OCI-LY7 (cell line): Measurements from ENCODE around the gene OVCA2. TPM values are rescaled to one million over a fixed set of nuclear protein-coding genes. Genes with fewer than 3 reads are reported as not detected.

ENCODE experiments used
- BruUV-seq: library from RNA; stranded (reverse); fragments of 400-500 nt; replicated peaks from 2 replicates; lab custom pipeline; 2021; lab: Mats Ljungman, UMichigan
- CTCF ChIA-PET: fragments of 300-600 bp; sonication (Branson Sonifier 250); formaldehyde crosslinking; loops from one replicate; lab custom pipeline; 2022; ENCODE audit warnings: antibody characterized with exemption; ENCODE audit not compliant: unreplicated experiment; lab: Charles Lee
- POLR2A ChIA-PET: fragments of 300-600 bp; sonication (Branson Sonifier 250); formaldehyde crosslinking; loops from one replicate; lab custom pipeline; 2022; ENCODE audit warnings: antibody characterized with exemption; lab: Charles Lee
- DNase-seq: peaks from one replicate; pipeline ENCODE4 v3.0.0-alpha.2; 2015; ENCODE audit warnings: low spot score
- H2AFZ ChIP-seq: fragments of 200-600 bp; sonication (generic), shearing (Covaris generic); 2 replicates; pipeline ENCODE4 v1.6.1; 2014; ENCODE audit warnings: mild to moderate bottlenecking, antibody characterized with exemption, low read length, moderate library complexity
- H3K27ac ChIP-seq: fragments of 200-600 bp; sonication (generic); 2 replicates; pipeline ENCODE4 v1.5.1; 2014; ENCODE audit warnings: mixed run types, low read depth, mild to moderate bottlenecking, moderate library complexity, low read length, inconsistent platforms; ENCODE audit not compliant: poor library complexity, severe bottlenecking
- H3K36me3 ChIP-seq: fragments of 200-600 bp; sonication (generic); 2 replicates; pipeline ENCODE4 v1.6.1; 2014; ENCODE audit warnings: mild to moderate bottlenecking, antibody characterized with exemption, low read length, moderate library complexity, mixed read lengths; ENCODE audit not compliant: insufficient read depth
- H3K4me1 ChIP-seq: fragments of 200-600 bp; sonication (generic); 2 replicates; pipeline ENCODE4 v1.5.1; 2014; ENCODE audit warnings: mild to moderate bottlenecking, low read length; ENCODE audit not compliant: insufficient read depth, poor library complexity, severe bottlenecking
- H3K4me2 ChIP-seq: fragments of 200-600 bp; sonication (generic); 2 replicates; pipeline ENCODE4 v1.6.1; 2014; ENCODE audit warnings: mild to moderate bottlenecking, low read length
- H3K4me3 ChIP-seq: fragments of 200-600 bp; sonication (generic); 2 replicates; pipeline ENCODE4 v1.5.1; 2014; ENCODE audit warnings: mild to moderate bottlenecking, low read depth, low read length; ENCODE audit not compliant: poor library complexity, severe bottlenecking
- H3K79me2 ChIP-seq: fragments of 200-600 bp; sonication (generic); 2 replicates; pipeline ENCODE4 v1.6.1; 2016; ENCODE audit warnings: low read depth, mild to moderate bottlenecking, low read length, moderate library complexity, mixed read lengths; ENCODE audit not compliant: insufficient read depth
- H3K9me2 ChIP-seq: fragments of 200-600 bp; sonication (generic); 2 replicates; pipeline ENCODE4 v1.6.1; 2016; ENCODE audit warnings: mild to moderate bottlenecking, low read length, mixed read lengths; ENCODE audit not compliant: insufficient read depth
- H3K9me3 ChIP-seq: fragments of 200-600 bp; sonication (generic); 2 replicates; pipeline ENCODE4 v1.6.1; 2014; ENCODE audit warnings: mild to moderate bottlenecking, mixed run types, low read length, mixed read lengths
- H4K20me1 ChIP-seq: fragments of 200-600 bp; sonication (generic); 2 replicates; pipeline ENCODE4 v1.6.1; 2014; ENCODE audit warnings: mild to moderate bottlenecking, antibody characterized with exemption, low read length, moderate library complexity, mixed read lengths; ENCODE audit not compliant: insufficient read depth
- CTCF ChIP-seq: fragments of 200-600 bp; sonication (generic); conservative IDR thresholded peaks from 2 replicates; pipeline ENCODE4 v1.5.1; 2014; ENCODE audit warnings: mild to moderate bottlenecking, antibody characterized with exemption, low read length, moderate library complexity, mixed read lengths
- EZH2phosphoT487 ChIP-seq: fragments of 200-600 bp; sonication (generic); IDR thresholded peaks from 2 replicates; pipeline ENCODE4 v1.6.1; 2018; ENCODE audit warnings: low read depth, borderline replicate concordance, mild to moderate bottlenecking, mixed run types, antibody characterized with exemption, low read length, moderate library complexity, mixed read lengths
- intact Hi-C: fragments of 100-400 bp; cut with micrococcal nuclease; formaldehyde crosslinking; loops from one replicate; pipeline ENCODE4 v1.10.0; 2022; ENCODE audit not compliant: unreplicated experiment
- total RNA-seq, 2 experiments: library from RNA; depleted of rRNA in 1 of 2; stranded (reverse); fragments of >200 nt in 1 of 2; shearing (Covaris generic) in 1 of 2; gene quantifications; 2 replicates each; pipeline ENCODE4 v1.2.3, GENCODE V29; 2014 to 2022

The OVCA2 gene
- total RNA-seq, 2 experiments from 2014 or later = 21.9 to 24.0 TPM

- POLR2A ChIA-PET = no interaction called here
- H3K27ac ChIP-seq = no peak overlapping the region
These were observed 8.7 kb upstream of the OVCA2 start for GRCh38 chr17:2033153-2033552.

GRCh38 chr17:2034157-2034556 lies 7.7 kb upstream of the OVCA2 start:
- TF ChIP-seq CTCF = no peak
- no peak for TF ChIP-seq EZH2phosphoT487
- Histone ChIP-seq H3K79me2 (peaks cover 10% of the 10 kb centered on the region; the same call in 1 of the 2 replicates), H3K4me2 (0 out of 2 replicates have a peak overlapping the region, but pooled peaks have one; percentile 5), H3K4me3 (no peak overlapping the region), H3K9me2 (no peaks in the 10 kb centered on the region), H3K4me1 (peaks cover 26% of the 10 kb centered on the region), H4K20me1 (no peaks in the 10 kb centered on the region), H3K9me3 (no peaks in the 10 kb centered on the region), H2AFZ (no peak overlapping the region), H3K36me3 (peaks cover 32% of the 10 kb centered on the region), H3K27ac (no peak overlapping the region)
- peak; percentile 35 for DNase-seq
- no TSS peak for BruUV-seq
- ChIA-PET CTCF (no interaction called here), POLR2A (interaction anchor here (0.7 kb wide), 1 partner anchor 129 kb away, joined by 3 read pairs; no protein-coding TSS in a partner anchor)
- intact Hi-C loops = no loop called here

More at GRCh38 chr17:2033153-2033552, 8.7 kb upstream of the OVCA2 start:
- H3K36me3 ChIP-seq = peaks cover 30% of the 10 kb centered on the region
- DNase-seq = no peak
- peaks cover 26% of the 10 kb centered on the region for H3K4me1 ChIP-seq
- no TSS peak for BruUV-seq
- CTCF ChIA-PET = no interaction called here
- no peaks in the 10 kb centered on the region for H3K9me2 ChIP-seq
- TF ChIP-seq CTCF = no peak
- TF ChIP-seq EZH2phosphoT487 = no peak
- intact Hi-C loops = no loop called here
- no peaks in the 10 kb centered on the region for H3K9me3 ChIP-seq
- no peaks in the 10 kb centered on the region for H4K20me1 ChIP-seq
- no peak overlapping the region for H3K4me2 ChIP-seq
- H3K79me2 ChIP-seq = peaks cover 10% of the 10 kb centered on the region; the same call in 1 of the 2 replicates
- H3K4me3 ChIP-seq = no peak overlapping the region
- no peak overlapping the region for H2AFZ ChIP-seq

GRCh38 chr17:2034806-2035540 lies 6.8 kb upstream of the OVCA2 start:
- intact Hi-C loops = no loop called here
- Histone ChIP-seq H3K36me3 (peaks cover 32% of the 10 kb centered on the region), H2AFZ (no peak overlapping the region), H3K9me2 (no peaks in the 10 kb centered on the region), H3K79me2 (peaks cover 10% of the 10 kb centered on the region; the same call in 1 of the 2 replicates), H3K4me2 (no peak overlapping the region), H4K20me1 (no peaks in the 10 kb centered on the region), H3K27ac (no peak overlapping the region), H3K4me1 (peaks cover 22% of the 10 kb centered on the region), H3K9me3 (no peaks in the 10 kb centered on the region), H3K4me3 (no peak overlapping the region)
- DNase-seq = no peak
- CTCF ChIA-PET = no interaction called here
- no TSS peak for BruUV-seq
- TF ChIP-seq EZH2phosphoT487 (no peak), CTCF (no peak)
- POLR2A ChIA-PET = no interaction called here
